ENCODE measurements around the gene DNMT1. TPM values are rescaled to one million over a fixed set of nuclear protein-coding genes. Genes with fewer than 3 reads are reported as not detected.

The DNMT1 gene
- total RNA-seq, 4 donors from 2014 or later = 20.8 to 51.4 (median 34.8) TPM

- intact Hi-C loops (cut with DNase I) = loop anchor here (5.0 kb wide), 1 partner anchor 53 kb away; no protein-coding TSS in a partner anchor
- peaks cover 0 to 10% (median 2%) of the 10 kb centered on the region in 4 donors for H3K36me3 ChIP-seq
- H3K27me3 ChIP-seq = no peaks in the 10 kb centered on the region
- H3K4me1 ChIP-seq = peaks cover 17 to 36% (median 29%) of the 10 kb centered on the region in 4 donors
- H3K27ac ChIP-seq (replicated peaks in 1 of 4) = peak overlapping the region; percentile 83 to 93 (median 90)
- H3K4me3 ChIP-seq = peak overlapping the region; percentile 74 to 90 (median 85)
- 2% methylated on average over 6 of the region's 30 CpGs for WGBS
- no peak for TF ChIP-seq EP300 (IDR thresholded peaks at IDR 0.05)
- no peak for TF ChIP-seq POLR2AphosphoS5 (IDR thresholded peaks at IDR 0.05)
- no peak for TF ChIP-seq POLR2A (IDR thresholded peaks at IDR 0.05; ENCODE audit: low read depth)
- no peak for TF ChIP-seq CTCF (IDR thresholded peaks at IDR 0.05)
- no peak for DNase-seq (ENCODE audit: extremely low spot score)
- no peaks in the 10 kb centered on the region for H3K9me3 ChIP-seq
These were observed 808 bp downstream of the DNMT1 start for GRCh38 chr19:10193790-10194499.

GRCh38 chr19:10192922-10193321 is 1.8 kb downstream of the DNMT1 start:
- H3K36me3 ChIP-seq = peaks cover 0 to 10% (median 2%) of the 10 kb centered on the region in 4 donors
- WGBS = 80% methylated on average over 6 of the region's 6 CpGs
- no peak for DNase-seq (ENCODE audit: extremely low spot score)
- H3K9me3 ChIP-seq = no peaks in the 10 kb centered on the region
- no peaks in the 10 kb centered on the region for H3K27me3 ChIP-seq
- peak overlapping the region in 1 of 4 donors; percentile 91 for H3K27ac ChIP-seq (replicated peaks in 1 of 4)
- intact Hi-C loops (cut with DNase I) = loop anchor here (5.0 kb wide), 1 partner anchor 54 kb away; no protein-coding TSS in a partner anchor
- peaks cover 17 to 36% (median 29%) of the 10 kb centered on the region in 4 donors for H3K4me1 ChIP-seq
- TF ChIP-seq CTCF (IDR thresholded peaks at IDR 0.05) (no peak), POLR2AphosphoS5 (IDR thresholded peaks at IDR 0.05) (no peak), EP300 (IDR thresholded peaks at IDR 0.05) (no peak), POLR2A (IDR thresholded peaks at IDR 0.05; ENCODE audit: low read depth) (no peak)
- no peak overlapping the region for H3K4me3 ChIP-seq

- Histone ChIP-seq H3K27ac (replicated peaks in 1 of 4) (peak overlapping the region in 1 of 4 donors; percentile 36), H3K9me3 (no peaks in the 10 kb centered on the region), H3K4me3 (no peak overlapping the region), H3K27me3 (no peaks in the 10 kb centered on the region), H3K36me3 (peaks cover 0 to 12% (median 7%) of the 10 kb centered on the region in 4 donors), H3K4me1 (peaks cover 17 to 36% (median 29%) of the 10 kb centered on the region in 4 donors)
- 66% methylated on average over 2 of the region's 2 CpGs for WGBS
- TF ChIP-seq POLR2A (IDR thresholded peaks at IDR 0.05; ENCODE audit: low read depth) = no peak
- TF ChIP-seq POLR2AphosphoS5 (IDR thresholded peaks at IDR 0.05) = peak; percentile 19 to 42
- TF ChIP-seq CTCF (IDR thresholded peaks at IDR 0.05) = no peak
- no peak for TF ChIP-seq EP300 (IDR thresholded peaks at IDR 0.05)
- intact Hi-C loops (cut with DNase I) = loop anchor here (5.0 kb wide), 1 partner anchor 56 kb away; no protein-coding TSS in a partner anchor
- no peak for DNase-seq (ENCODE audit: extremely low spot score)
These were observed 3.4 kb downstream of the DNMT1 start for GRCh38 chr19:10191347-10191746.

GRCh38 chr19:10190026-10190425 is 4.7 kb downstream of the DNMT1 start:
- Histone ChIP-seq H3K27ac (replicated peaks in 1 of 4) (no peak overlapping the region), H3K9me3 (no peaks in the 10 kb centered on the region), H3K36me3 (peaks cover 0 to 20% (median 18%) of the 10 kb centered on the region in 4 donors), H3K4me1 (peaks cover 17 to 31% (median 25%) of the 10 kb centered on the region in 4 donors), H3K4me3 (no peak overlapping the region), H3K27me3 (no peaks in the 10 kb centered on the region)
- 98% methylated on average over 5 of the region's 5 CpGs for WGBS
- no peak for DNase-seq (ENCODE audit: extremely low spot score)
- intact Hi-C loops (cut with DNase I) = loop anchor here (5.0 kb wide), 1 partner anchor 57 kb away; no protein-coding TSS in a partner anchor
- no peak for TF ChIP-seq CTCF (IDR thresholded peaks at IDR 0.05)
- no peak for TF ChIP-seq POLR2A (IDR thresholded peaks at IDR 0.05; ENCODE audit: low read depth)
- TF ChIP-seq EP300 (IDR thresholded peaks at IDR 0.05) = no peak
- TF ChIP-seq POLR2AphosphoS5 (IDR thresholded peaks at IDR 0.05) = no peak
